HEK293T (cell line): ENCODE measurements around the gene SLC17A3.

Experiments used
- CTCF ChIA-PET: fragments of 350-600 bp; formaldehyde crosslinking; extraction: SDS; loops from one replicate; lab custom pipeline; 2021; ENCODE audit warnings: antibody characterized with exemption, inconsistent platforms; lab: Yijun Ruan, JAX
- POLR2A ChIA-PET: fragments of 350-600 bp; formaldehyde crosslinking; extraction: SDS; loops from one replicate; lab custom pipeline; 2020; ENCODE audit warnings: antibody characterized with exemption, inconsistent platforms; lab: Yijun Ruan, JAX
- DNase-seq: peaks from one replicate; pipeline ENCODE4 v3.0.0; 2012; ENCODE audit warnings: mixed read lengths; ENCODE audit errors: extremely low spot score
- ARNT ChIP-seq: fragments of 450-650 bp; IDR thresholded peaks from 2 replicates; pipeline ENCODE4 v1.6.1; 2017; ENCODE audit warnings: mild to moderate bottlenecking
- BHLHE40 ChIP-seq: fragments of 450-650 bp; IDR thresholded peaks from 2 replicates; pipeline ENCODE4 v1.6.1; 2016; ENCODE audit warnings: mild to moderate bottlenecking, moderate library complexity, borderline replicate concordance
- CTBP1 ChIP-seq: fragments of 450-650 bp; IDR thresholded peaks from 2 replicates; pipeline ENCODE4 v1.6.1; 2016; ENCODE audit warnings: borderline replicate concordance
- ELF4 ChIP-seq: fragments of 450-650 bp; IDR thresholded peaks from 2 replicates; pipeline ENCODE4 v1.6.1; 2017; ENCODE audit warnings: antibody characterized with exemption
- FOXA1 ChIP-seq: fragments of 450-650 bp; IDR thresholded peaks from 2 replicates; pipeline ENCODE4 v1.6.1; 2016; ENCODE audit warnings: mild to moderate bottlenecking
- FOXK2 ChIP-seq: fragments of 450-650 bp; IDR thresholded peaks from 2 replicates; pipeline ENCODE4 v1.6.1; 2016; ENCODE audit warnings: mild to moderate bottlenecking
- FOXM1 ChIP-seq: fragments of 450-650 bp; IDR thresholded peaks from 2 replicates; pipeline ENCODE4 v1.6.1; 2017; ENCODE audit warnings: mild to moderate bottlenecking, borderline replicate concordance
- HDGF ChIP-seq: fragments of 450-650 bp; IDR thresholded peaks from 2 replicates; pipeline ENCODE4 v1.6.1; 2017; ENCODE audit warnings: antibody characterized with exemption, borderline replicate concordance
- L3MBTL2 ChIP-seq: fragments of 450-650 bp; conservative IDR thresholded peaks from 2 replicates; pipeline ENCODE4 v1.6.1; 2016; ENCODE audit warnings: mild to moderate bottlenecking
- LEF1 ChIP-seq: fragments of 450-650 bp; IDR thresholded peaks from 2 replicates; pipeline ENCODE4 v1.6.1; 2017; ENCODE audit warnings: mild to moderate bottlenecking, borderline replicate concordance
- NFRKB ChIP-seq: fragments of 450-650 bp; IDR thresholded peaks from 2 replicates; pipeline ENCODE4 v1.6.1; 2016; ENCODE audit warnings: mild to moderate bottlenecking, moderate library complexity
- SP1 ChIP-seq: fragments of 450-650 bp; IDR thresholded peaks from 2 replicates; pipeline ENCODE4 v1.6.1; 2017
- SUZ12 ChIP-seq: fragments of 450-650 bp; IDR thresholded peaks from 2 replicates; pipeline ENCODE4 v1.6.1; 2016; ENCODE audit warnings: mild to moderate bottlenecking
- TARDBP ChIP-seq: fragments of 450-650 bp; IDR thresholded peaks from 2 replicates; pipeline ENCODE4 v1.6.1; 2016
- ZNF384 ChIP-seq: fragments of 450-650 bp; IDR thresholded peaks from 2 replicates; pipeline ENCODE4 v1.6.1; 2016
- TF ChIP-seq, protein P1 (sequence below): fragments of 450-650 bp; IDR thresholded peaks from 2 replicates; pipeline ENCODE4 v1.6.1; 2016

Gene SLC17A3

DNA sequence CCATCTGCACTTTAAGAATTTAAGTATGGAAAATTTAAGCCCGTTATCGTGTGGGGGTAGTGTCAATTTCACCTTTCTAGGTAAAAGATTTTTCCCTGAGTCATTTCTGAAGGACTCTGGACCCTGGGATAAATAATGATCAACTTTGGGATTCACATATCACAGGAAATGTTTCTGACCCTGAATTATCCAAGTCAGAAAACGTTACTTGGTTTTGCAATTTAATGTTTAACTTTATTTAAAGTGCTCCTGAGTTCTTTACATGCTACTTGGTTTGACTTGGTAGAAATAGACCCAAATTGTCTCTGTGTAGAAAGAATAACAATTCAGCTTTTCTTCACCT is 1.5 kb upstream of the SLC17A3 start:
- CTCF ChIA-PET: no interaction called here
- TF ChIP-seq SUZ12: no peak
- TF ChIP-seq LEF1: no peak
- POLR2A ChIA-PET: no interaction called here
- no peak for DNase-seq

DNA sequence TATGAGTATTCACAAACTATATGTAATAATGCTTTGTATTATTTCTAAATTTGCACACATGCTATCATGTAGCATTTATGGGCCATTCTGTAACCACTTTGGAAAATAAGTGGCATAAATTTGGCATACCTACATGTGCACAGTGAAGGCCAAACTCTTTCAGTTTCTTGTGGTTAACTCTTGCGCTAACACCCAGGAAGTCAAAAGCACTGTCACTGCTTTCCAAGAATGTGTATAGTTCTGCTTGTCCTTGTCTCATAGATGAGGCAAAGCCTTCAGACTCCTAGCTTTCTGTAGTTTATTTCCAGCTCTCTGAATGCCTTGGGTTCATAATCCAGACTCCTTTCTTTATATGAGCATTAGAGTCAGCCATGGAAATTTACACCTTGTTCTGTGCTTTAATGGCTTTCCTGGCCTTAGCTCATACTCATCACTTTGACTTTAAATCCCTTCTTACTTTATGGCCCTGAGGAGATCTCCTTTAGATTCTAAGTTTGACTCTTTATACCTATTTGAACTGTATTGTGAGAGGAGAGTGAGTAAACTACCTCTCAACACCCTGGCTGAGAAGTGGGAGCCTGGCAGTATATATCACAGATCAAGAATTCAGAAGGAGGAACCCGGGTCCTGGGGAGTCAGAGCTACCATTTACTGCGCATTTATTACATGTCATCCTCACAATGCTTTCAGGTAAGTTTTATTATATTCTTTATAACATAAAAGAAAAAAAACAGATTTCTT is 949 bp upstream of the SLC17A3 start:
- ChIA-PET POLR2A (interaction anchor here (0.9 kb wide), 1 partner anchor 12 kb away, joined by 4 read pairs; no protein-coding TSS in a partner anchor), CTCF (no interaction called here)
- no peak for TF ChIP-seq ARNT
- no peak for TF ChIP-seq SUZ12
- TF ChIP-seq, protein P1, sequence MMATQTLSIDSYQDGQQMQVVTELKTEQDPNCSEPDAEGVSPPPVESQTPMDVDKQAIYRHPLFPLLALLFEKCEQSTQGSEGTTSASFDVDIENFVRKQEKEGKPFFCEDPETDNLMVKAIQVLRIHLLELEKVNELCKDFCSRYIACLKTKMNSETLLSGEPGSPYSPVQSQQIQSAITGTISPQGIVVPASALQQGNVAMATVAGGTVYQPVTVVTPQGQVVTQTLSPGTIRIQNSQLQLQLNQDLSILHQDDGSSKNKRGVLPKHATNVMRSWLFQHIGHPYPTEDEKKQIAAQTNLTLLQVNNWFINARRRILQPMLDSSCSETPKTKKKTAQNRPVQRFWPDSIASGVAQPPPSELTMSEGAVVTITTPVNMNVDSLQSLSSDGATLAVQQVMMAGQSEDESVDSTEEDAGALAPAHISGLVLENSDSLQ: no peak
- TF ChIP-seq ELF4: no peak
- TF ChIP-seq FOXA1: no peak
- TF ChIP-seq ZNF384: no peak
- TF ChIP-seq NFRKB: no peak
- TF ChIP-seq BHLHE40: no peak
- no peak for TF ChIP-seq CTBP1
- TF ChIP-seq L3MBTL2: no peak
- TF ChIP-seq FOXM1: no peak
- no peak for TF ChIP-seq TARDBP
- TF ChIP-seq SP1: no peak

DNA sequence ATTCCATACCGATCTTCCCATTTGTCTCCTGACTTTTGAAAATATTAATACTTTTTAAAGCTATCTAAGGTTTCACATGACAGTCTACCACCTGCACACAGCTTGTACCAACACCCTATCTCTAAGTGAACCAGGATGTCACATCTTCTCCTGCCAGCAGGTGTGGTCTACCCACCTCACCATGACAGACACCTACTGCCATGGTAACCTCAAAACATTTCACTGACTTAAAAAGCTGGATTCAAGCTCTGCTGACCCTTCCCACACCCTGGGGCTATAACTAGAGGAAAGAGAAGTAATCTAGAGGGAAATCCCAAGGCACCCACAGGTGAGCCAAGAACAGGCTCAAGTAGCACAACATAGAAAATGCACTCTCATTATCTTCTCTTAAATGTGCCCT is 1.2 kb downstream of the SLC17A3 start:
- ChIA-PET CTCF (no interaction called here), POLR2A (no interaction called here)
- no peak for DNase-seq
- no peak for TF ChIP-seq ZNF384
- no peak for TF ChIP-seq FOXM1
- TF ChIP-seq LEF1: no peak
- no peak for TF ChIP-seq FOXA1
- TF ChIP-seq SP1: no peak
- TF ChIP-seq TARDBP: no peak
- no peak for TF ChIP-seq FOXK2
- no peak for TF ChIP-seq ELF4
- TF ChIP-seq HDGF: no peak
- TF ChIP-seq ARNT: no peak
- TF ChIP-seq, protein P1: no peak
- no peak for TF ChIP-seq BHLHE40

More for the DNA sequence above, 949 bp upstream of the SLC17A3 start:
- DNase-seq: no peak

DNA sequence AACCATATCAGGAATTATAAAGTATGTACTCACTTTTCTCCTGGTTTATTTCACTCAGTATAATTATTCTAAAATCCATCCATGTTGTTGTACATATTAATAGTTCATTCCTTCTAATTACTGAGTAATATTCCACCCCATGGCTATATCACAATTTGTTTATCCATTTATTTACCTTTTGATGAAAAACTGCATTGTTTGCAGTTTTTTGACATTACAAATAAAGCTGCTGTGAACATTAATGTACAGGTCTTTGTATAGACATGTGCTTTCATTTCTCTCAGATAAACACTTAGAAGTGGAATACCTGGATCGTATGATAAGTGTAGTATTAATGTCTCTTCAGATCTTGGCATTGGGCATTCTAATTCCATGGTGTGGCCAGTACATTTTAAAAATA is 4.2 kb downstream of the SLC17A3 start:
- TF ChIP-seq HDGF (no peak), SUZ12 (no peak), SP1 (no peak), L3MBTL2 (no peak), ELF4 (no peak), ARNT (no peak), ZNF384 (no peak), FOXM1 (no peak), NFRKB (no peak), BHLHE40 (no peak), FOXA1 (no peak), LEF1 (no peak), TARDBP (no peak), FOXK2 (no peak)
- TF ChIP-seq, protein P1: no peak
- CTCF ChIA-PET: no interaction called here
- no peak for DNase-seq
- POLR2A ChIA-PET: no interaction called here

DNA sequence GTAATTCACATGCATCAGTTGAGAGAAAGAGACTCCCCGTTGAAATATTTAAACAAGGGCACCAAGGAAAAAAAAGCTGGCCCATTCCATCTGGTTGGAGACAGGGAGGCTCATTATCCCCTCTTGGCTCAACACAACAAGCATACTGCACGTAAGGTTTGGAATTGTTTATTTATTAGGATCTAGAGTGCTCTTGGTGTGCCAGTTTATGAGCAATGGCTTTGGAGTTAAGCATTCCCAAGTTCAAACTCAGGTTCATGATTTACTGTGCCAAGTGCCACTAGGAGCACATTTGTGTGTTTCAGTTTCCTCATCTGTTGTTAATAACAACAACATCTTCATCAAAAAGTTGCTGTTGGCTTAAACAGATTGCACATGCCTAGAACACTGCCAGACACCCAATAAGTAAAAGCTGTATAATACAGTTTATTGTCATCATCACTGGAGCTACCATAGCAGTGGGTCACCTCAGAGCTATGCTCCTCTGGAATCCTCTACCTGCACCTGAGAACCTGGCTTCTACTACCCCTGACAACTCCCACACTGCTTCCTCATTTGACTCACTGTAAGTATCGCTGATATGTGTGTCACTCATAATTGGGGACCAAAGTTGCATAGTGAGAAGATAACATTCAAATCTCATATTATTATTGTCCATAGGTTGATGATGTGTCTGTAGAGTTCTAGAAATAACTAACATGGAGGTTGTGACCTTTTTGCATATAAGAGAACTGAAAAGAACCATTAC is 5.4 kb downstream of the SLC17A3 start:
- TF ChIP-seq FOXA1 (no peak), NFRKB (no peak)
- ChIA-PET CTCF (no interaction called here), POLR2A (no interaction called here)
- DNase-seq: no peak

DNA sequence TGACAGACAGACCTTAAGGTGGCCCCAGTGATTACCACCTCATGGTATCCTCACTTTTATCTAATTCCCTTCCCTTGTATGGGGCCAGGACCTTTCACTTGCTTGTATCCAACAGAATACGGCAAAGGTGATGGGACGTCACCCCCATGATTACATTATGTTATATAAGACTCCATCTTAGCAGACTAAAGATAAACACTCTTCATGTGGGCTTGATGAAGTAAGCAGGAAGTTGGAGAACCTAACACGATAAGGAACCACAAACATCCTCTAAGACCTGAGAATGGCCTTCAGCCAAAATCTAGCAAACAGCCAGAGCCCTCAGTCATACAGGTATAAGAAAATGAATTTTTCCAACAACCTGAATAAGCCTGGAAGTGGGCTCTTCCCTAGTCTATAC is 8.0 kb downstream of the SLC17A3 start:
- DNase-seq: no peak
- POLR2A ChIA-PET: no interaction called here
- TF ChIP-seq FOXA1: no peak
- no peak for TF ChIP-seq ELF4
- TF ChIP-seq BHLHE40: no peak
- TF ChIP-seq L3MBTL2: no peak
- TF ChIP-seq HDGF: no peak
- no peak for TF ChIP-seq ARNT
- TF ChIP-seq ZNF384: no peak
- no peak for TF ChIP-seq LEF1
- TF ChIP-seq SP1: no peak
- TF ChIP-seq NFRKB: no peak
- TF ChIP-seq TARDBP: no peak
- TF ChIP-seq CTBP1: no peak
- TF ChIP-seq, protein P1: no peak
- CTCF ChIA-PET: no interaction called here
